Osteoblast (primary cell): ENCODE results near the gene CHN2. TPM values are rescaled to one million over a fixed set of nuclear protein-coding genes. Genes with fewer than 3 reads are reported as not detected.

Source experiments
- DNase-seq: peaks from one replicate; pipeline ENCODE4 v3.0.0; 2011; ENCODE audit warnings: low spot score, mixed read lengths; ENCODE audit not compliant: insufficient read length; ENCODE audit errors: missing footprints
- H2AFZ ChIP-seq: 2 replicates; pipeline ENCODE4 v1.6.0; 2011; ENCODE audit warnings: mild to moderate bottlenecking, low read length
- H3K27ac ChIP-seq: 2 replicates; pipeline ENCODE4 v1.5.1; 2011; ENCODE audit warnings: mild to moderate bottlenecking, low read depth, low read length, moderate library complexity
- H3K27me3 ChIP-seq: 2 replicates; pipeline ENCODE4 v1.6.0; 2012; ENCODE audit warnings: mild to moderate bottlenecking, control low read depth, inconsistent platforms, low read length, moderate library complexity; ENCODE audit not compliant: insufficient read depth
- H3K36me3 ChIP-seq: 2 replicates; pipeline ENCODE4 v1.5.1; 2011; ENCODE audit warnings: mild to moderate bottlenecking, low read length, control low read depth, moderate library complexity; ENCODE audit not compliant: insufficient read depth
- H3K4me1 ChIP-seq: 2 replicates; pipeline ENCODE4 v1.5.1; 2011; ENCODE audit warnings: mild to moderate bottlenecking, low read length, control low read depth, moderate library complexity; ENCODE audit not compliant: insufficient read depth
- H3K4me2 ChIP-seq: 2 replicates; pipeline ENCODE4 v1.6.0; 2011; ENCODE audit warnings: mild to moderate bottlenecking, low read length; ENCODE audit not compliant: insufficient read depth
- H3K4me3 ChIP-seq: fragments of 200-600 bp; sonication (generic); 3 replicates; pipeline ENCODE4 v1.5.1; 2012; ENCODE audit warnings: mild to moderate bottlenecking, low read length, inconsistent platforms; ENCODE audit not compliant: insufficient read depth
- H3K79me2 ChIP-seq: 2 replicates; pipeline ENCODE4 v1.6.0; 2012; ENCODE audit warnings: mild to moderate bottlenecking, low read length, control low read depth, inconsistent platforms; ENCODE audit not compliant: insufficient read depth
- H3K9me3 ChIP-seq: 2 replicates; pipeline ENCODE4 v1.5.1; 2011; ENCODE audit warnings: low read depth, low read length, control low read depth
- H4K20me1 ChIP-seq: 2 replicates; pipeline ENCODE4 v1.6.0; 2012; ENCODE audit warnings: mild to moderate bottlenecking, low read length, control low read depth; ENCODE audit not compliant: insufficient read depth
- CTCF ChIP-seq: IDR thresholded peaks from 2 replicates; pipeline ENCODE4 v1.5.1; 2011; ENCODE audit warnings: mild to moderate bottlenecking, low read depth, low read length, moderate library complexity; ENCODE audit errors: extremely low read depth
- total RNA-seq: library from RNA; depleted of rRNA; stranded (reverse); fragments of >200 nt; gene quantifications from 2 replicates; pipeline ENCODE4 v1.2.3, GENCODE V29; 2012

CHN2 gene
- total RNA-seq, 1 donor = under 0.01 TPM

- Histone ChIP-seq H3K9me3 (no peaks in the 10 kb centered on the region), H4K20me1 (no peaks in the 10 kb centered on the region), H3K27me3 (no peaks in the 10 kb centered on the region), H2AFZ (peak overlapping the region; percentile 69), H3K36me3 (no peaks in the 10 kb centered on the region), H3K4me3 (no peak overlapping the region), H3K79me2 (no peaks in the 10 kb centered on the region), H3K27ac (no peak overlapping the region), H3K4me1 (peaks cover 9% of the 10 kb centered on the region), H3K4me2 (no peak overlapping the region)
- no peak for DNase-seq
- TF ChIP-seq CTCF = no peak
Observed at GRCh38 chr7:29483219-29484104, 288.9 kb downstream of the CHN2 start.

- Histone ChIP-seq H3K4me2 (no peak overlapping the region), H3K9me3 (no peaks in the 10 kb centered on the region), H3K36me3 (no peaks in the 10 kb centered on the region), H2AFZ (no peak overlapping the region), H3K4me1 (peaks cover 18% of the 10 kb centered on the region), H4K20me1 (no peaks in the 10 kb centered on the region), H3K79me2 (no peaks in the 10 kb centered on the region), H3K27ac (no peak overlapping the region), H3K4me3 (no peak overlapping the region), H3K27me3 (no peaks in the 10 kb centered on the region)
- DNase-seq = no peak
- no peak for TF ChIP-seq CTCF
Observed at GRCh38 chr7:29484280-29484679, 289.7 kb downstream of the CHN2 start.

- H3K9me3 ChIP-seq = no peaks in the 10 kb centered on the region
- H3K79me2 ChIP-seq = no peaks in the 10 kb centered on the region
- H3K27me3 ChIP-seq = no peaks in the 10 kb centered on the region
- H2AFZ ChIP-seq = no peak overlapping the region
- no peak for DNase-seq
- H3K36me3 ChIP-seq = no peaks in the 10 kb centered on the region
- H3K4me3 ChIP-seq = no peak overlapping the region
- H4K20me1 ChIP-seq = no peaks in the 10 kb centered on the region
- no peak overlapping the region for H3K4me2 ChIP-seq
- no peak for TF ChIP-seq CTCF
- H3K4me1 ChIP-seq = peaks cover 26% of the 10 kb centered on the region
- H3K27ac ChIP-seq = no peak overlapping the region
Observed at GRCh38 chr7:29485339-29486190, 291.0 kb downstream of the CHN2 start.
